Stimulated activated CD4-positive, alpha-beta T cell treated with anti-CD3 and anti-CD28 coated beads, Interleukin-4, amount 100 ng/mL, for 24 hours (primary cell): Measurements from ENCODE around the gene OGFR.

Source experiments
- DNase-seq: peaks from one replicate; pipeline ENCODE4 v3.0.0-alpha.2; 2020

The OGFR gene

DNA sequence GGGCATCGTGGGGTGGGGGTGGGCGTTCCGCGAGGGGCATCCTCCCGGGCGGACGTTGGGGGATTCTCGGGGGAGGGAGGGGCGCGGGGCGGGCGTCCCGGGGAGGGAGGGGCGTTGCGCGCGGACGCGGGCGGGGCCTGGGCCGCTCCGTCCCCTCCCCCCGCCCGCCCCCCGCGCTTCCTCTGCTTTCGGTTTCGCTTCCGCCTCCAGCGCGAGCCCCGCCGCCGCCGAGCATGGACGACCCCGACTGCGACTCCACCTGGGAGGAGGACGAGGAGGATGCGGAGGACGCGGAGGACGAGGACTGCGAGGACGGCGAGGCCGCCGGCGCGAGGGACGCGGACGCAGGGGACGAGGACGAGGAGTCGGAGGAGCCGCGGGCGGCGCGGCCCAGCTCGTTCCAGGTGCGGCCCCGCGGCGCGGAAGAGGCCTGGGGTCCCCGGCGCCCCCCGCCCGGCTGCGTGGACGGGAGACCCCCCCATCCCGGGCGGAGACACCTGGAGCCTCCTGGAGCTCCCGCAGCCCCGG lies at the start of gene OGFR:
OGFR (plus strand) TSS at position 209 of the 528 bp plus-strand sequence; CDS start at position 234, 25 bp downstream.
- DNase-seq, result peak; percentile 64

DNA sequence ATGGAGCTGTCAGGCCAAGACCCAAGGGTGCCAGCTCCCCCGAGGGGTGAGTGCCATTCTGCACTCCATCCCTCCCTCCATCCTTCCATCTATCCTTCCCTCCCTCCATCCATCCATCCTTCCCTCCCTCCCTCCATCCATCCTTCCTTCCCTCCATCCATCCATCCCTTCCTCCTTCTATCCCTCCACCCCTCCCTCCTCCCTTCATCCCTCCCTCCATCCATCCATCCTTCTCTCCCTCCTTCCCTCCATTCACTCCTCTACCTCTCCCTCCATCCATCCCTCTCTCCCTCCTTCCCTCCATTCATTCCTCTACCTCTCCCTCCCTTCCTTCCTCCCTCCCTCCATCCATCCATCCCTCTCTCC lies 49.7 kb upstream of the OGFR start:
- no peak for DNase-seq

DNA sequence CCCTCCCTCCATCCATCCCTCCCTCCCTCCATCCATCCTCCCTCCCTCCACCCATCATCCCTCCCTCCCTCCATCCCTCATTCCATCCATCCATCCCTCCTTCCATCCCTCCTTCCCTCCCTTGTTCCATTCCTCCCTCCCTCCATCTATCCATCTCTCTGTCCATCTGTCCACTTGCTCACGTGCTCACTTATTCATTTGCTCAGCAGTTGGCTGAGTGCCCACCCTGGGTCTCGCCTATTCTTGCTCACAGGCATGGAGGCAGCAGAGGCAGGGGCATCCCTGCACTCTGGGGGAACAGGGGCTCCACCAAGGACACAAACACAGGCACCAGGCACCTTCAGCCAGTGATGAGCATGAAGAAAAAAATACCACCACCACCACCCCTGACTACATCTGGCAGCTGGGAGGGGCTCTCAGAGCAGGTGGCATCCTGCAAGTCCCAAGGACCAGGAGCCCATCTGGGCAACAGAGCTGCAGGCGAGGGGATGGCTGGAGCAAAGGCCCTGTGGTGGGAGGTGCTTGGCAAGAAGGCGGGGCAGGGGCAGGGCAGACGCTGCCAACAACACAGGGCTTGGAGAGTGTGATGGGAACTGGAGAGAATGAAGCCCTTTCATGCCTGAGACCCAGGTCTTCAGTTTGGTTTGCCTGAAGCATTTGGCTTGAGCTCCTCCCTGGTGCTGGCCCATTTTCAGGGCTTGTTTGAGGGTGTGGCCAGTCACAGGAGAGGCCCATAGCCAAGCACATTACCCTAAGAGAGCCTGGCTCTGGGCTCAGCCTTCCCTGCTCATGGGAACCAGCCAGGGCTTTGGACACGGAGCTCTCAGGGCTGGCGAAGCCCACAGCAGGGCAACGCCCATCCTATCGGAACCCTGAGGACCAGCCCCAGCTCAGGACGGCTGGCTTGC lies 48.6 kb upstream of the OGFR start:
- no peak for DNase-seq

GRCh38 chr20:62758226-62758912 lies 46.3 kb upstream of the OGFR start:
- no peak for DNase-seq

DNA sequence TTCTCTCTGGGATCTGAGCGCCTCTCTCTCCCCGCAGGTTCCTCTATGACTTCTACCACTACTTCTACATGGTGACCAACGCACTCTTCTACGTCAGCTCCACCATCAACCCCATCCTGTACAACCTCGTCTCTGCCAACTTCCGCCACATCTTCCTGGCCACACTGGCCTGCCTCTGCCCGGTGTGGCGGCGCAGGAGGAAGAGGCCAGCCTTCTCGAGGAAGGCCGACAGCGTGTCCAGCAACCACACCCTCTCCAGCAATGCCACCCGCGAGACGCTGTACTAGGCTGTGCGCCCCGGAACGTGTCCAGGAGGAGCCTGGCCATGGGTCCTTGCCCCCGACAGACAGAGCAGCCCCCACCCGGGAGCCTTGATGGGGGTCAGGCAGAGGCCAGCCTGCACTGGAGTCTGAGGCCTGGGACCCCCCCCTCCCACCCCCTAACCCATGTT lies 44.6 kb upstream of the OGFR start:
- DNase-seq, result no peak

GRCh38 chr20:62760471-62760855 lies 44.2 kb upstream of the OGFR start:
- DNase-seq, result no peak

DNA sequence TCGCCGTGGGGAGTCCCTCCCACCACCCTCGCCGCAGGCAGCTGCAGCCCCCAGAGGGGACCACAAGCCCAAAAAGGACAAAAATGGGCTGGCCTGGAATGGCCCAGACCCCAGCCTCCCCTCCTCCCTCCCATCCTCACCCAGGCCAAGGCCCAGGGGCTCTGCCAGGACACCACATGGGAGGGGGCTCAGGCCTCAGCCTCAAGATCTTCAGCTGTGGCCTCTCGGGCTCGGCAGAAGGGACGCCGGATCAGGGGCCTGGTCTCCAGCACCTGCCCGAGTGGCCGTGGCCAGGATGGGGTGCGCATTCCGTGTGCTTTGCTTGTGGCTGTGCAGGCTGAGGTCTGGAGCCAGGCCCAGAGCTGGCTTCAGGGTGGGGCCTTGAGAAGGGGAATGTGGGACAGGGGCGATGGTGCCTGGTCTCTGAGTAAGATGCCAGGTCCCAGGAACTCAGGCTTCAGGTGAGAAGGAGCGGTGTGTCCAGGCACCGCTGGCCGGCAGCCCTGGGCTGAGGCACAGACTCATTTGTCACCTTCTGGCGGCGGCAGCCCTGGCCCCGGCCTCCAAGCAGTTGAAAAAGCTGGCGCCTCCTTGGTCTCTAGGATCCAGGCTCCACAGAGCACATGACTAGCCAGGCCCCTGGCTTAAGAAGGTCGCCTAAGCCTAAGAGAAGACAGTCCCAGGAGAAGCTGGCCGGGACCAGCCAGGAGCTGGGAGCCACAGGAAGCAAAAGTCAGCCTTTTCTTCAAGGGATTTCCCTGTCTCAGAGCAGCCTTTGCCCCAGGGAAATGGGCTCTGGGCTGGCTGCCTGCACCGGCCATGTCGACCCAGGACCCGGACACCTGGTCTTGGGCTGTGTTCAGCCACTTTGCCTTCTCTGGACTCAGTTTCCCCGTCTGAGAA lies 43.5 kb upstream of the OGFR start:
- DNase-seq, result no peak

GRCh38 chr20:62761759-62762131 lies 42.9 kb upstream of the OGFR start:
- DNase-seq, result no peak

- no peak for DNase-seq
Observed at GRCh38 chr20:62762376-62762775, 42.3 kb upstream of the OGFR start.

DNA sequence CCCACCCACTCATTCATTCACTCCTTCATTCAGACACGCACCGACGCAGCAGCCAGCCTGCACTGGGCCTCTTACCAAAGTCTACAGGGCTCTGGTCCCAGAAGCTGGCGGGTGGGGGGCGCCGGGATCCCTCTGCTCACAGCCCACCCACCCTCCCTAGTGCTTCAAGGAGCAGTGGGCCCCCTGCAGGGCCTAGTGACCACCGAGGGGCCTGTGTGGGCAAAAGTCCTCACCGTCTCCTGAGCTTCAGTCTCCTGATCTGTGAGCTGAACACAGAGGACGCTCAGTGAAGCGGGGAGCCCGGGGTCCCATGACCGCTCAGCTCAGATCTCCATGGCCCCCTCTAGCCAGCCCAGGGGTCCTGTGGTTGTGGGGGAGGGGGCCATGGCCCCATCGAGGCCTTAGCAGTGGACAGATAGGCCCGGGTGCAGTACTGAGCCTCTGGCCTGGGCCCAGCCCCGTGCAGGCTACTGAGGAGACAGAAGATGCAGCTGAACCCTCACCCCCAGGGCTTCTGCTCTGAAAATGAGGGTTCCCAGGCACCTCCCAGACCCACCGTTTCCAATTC lies 41.8 kb upstream of the OGFR start:
- no peak for DNase-seq

- no peak for DNase-seq
Observed at GRCh38 chr20:62763404-62763803, 41.2 kb upstream of the OGFR start.

DNA sequence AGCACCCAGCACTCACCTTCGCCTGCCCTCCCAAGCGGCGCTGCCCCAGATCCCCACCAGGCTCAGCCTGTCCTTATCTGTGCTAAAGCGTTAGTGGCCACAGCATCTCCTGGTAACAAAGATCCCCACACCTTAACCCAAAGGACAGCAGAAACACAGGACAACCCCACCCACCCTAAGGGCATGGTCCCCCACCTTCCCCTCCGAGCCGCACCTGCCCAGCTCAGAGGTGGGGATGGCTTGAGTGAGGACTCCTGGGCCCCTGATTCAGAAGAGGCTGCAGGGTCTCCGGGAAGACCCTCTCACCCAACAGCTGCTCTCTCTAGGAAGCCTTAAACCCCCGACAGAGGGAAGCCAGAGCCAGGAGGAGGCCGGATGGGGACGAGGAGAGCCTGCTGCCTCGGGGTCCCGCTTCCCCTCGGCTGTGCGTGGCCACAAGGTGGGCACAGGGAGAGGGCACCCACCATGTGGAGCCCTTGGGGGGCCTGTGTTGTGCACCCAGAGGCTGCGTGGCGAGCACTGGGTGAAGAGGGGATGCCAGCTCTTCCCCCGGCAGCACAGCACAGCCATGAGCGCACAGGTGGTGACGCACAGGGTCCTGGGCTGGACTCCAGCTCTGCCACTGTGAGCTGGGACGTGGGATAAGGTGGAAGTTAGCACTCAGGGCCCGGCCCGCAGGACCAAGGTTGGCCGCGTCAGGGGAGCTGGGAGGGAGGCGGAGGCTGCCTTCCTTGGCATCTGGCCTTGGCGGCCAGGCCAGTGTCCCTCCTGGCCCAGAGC lies 40.3 kb upstream of the OGFR start:
- DNase-seq, result no peak

DNA sequence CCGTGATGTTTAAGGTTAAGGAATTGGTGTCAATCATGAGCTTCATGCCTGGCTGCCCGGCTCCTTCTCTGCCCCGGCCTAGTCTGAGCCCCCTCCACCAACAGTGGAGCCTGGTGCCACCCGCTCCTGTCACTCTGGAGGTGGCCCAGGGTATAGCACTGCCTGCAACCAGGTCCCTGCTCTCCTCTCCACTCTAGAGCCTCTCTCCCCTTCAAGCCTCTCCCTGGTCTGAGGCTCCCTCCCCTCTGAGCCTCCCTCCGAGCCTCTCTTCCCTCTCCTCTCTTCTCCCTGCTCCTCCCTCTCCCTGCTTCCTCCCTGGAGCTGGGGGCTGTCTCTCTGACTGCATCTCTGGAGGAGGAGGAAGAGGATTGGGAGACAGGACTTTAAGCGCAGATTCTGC lies 39.6 kb upstream of the OGFR start:
- DNase-seq, result no peak

DNA sequence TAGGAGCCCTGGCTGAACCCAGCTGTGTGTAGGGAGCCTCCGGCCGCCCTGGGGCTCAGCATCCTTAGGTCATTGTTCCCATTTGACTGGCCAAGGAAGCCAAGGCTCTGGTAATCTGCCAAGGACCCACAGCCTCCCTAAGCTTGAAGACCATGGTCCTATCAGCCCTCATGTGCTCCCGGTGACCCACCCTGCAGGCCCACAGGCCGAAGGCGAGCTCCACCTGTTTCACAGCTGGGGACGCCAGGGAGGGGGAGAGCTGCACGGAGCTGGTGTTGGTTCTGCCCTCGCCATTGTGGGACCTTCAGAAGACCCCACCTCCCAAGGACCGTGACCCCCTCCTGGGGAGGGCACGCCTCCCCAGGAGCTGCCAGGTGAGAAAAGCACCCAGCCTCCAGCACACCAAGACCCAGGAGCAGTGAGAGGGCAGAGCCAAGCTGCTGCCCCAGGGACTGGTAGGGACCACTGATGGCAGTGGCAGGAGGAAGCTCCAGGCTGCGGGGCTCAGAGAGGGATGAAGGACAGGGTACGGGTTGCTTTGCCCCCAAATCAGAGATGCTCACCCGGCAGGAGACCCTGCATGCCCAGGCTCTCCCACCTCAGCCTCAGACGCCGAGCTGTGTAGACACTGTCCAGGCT lies 39.1 kb upstream of the OGFR start:
- DNase-seq, result no peak

DNA sequence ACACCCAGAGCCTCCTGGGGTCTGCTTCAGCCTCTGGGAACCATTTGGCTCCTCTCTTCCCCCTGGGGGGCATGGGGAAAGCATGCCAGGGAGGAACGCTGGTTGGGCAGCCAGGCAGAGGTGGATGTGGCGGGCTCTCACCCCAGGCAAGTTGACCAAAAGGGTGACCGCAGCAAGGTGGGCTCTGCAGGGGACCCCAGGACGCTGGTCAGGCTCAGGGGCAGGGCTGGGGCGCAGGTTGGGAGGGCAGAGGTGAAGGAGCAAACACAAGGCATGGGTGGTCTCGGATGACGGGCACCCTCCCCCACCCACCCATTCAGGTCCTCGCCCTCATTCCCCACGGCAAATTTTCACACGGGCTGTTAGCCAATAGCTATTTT lies 38.6 kb upstream of the OGFR start:
- DNase-seq, result no peak

GRCh38 chr20:62766716-62767115 lies 37.9 kb upstream of the OGFR start:
- DNase-seq, result no peak

DNA sequence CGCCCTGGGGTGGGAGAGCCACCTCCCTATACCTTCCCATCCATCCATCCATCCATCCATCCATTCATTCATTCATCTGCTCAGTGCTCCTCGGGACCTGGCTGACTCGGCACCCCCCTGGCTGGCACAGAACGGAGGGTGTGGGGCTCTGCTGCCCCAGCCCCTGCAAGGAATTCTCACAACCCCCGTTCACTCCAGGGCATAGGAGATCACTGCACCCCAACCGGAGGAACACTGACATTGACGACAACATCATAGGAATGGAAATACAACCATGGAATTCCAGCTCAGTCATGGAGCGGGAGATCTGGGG lies 36.4 kb upstream of the OGFR start:
- no peak for DNase-seq

DNA sequence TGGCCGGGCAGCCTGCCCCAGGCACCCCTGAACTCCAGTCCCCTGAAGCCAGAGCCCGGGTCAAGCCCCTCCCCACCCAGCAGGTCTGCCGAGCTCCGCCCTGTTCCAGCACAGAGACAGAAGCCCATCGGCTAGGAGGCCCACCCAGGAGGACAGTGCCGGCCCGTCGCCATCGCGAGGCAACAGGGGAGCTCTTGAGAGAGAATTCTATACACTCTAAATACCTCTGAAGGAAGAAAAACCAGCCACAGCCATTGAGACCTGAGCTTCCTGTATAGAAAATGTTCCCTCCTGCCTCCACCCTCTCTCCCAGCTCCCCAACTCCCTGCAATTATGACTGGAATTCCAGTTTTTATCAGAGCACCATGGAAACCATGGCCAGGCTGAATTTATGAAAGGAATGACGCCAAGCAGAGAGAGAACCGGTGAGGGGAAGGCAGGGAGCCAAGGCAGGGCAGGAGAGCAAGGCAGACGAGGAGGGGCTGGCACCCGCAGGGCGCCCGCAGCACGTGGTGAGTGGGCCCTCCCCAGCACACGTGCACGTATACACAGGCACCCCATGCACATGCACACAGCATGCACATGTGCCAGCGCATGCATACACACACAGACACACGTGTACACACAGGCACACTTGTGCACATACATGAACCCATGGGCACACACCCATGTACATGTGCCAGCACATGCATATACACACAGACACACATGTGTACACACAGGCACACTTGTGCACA lies 35.9 kb upstream of the OGFR start:
- no peak for DNase-seq

GRCh38 chr20:62769346-62770071 lies 35.1 kb upstream of the OGFR start:
- DNase-seq, result no peak
